HepG2 (cell line): ENCODE data around the gene FEV.

Source experiments
- EP300 ChIP-seq, 3 experiments: sonication (generic) in 1 of 3; formaldehyde crosslinking in 1 of 3; IDR thresholded peaks; 2 replicates each; pipeline versions ENCODE4 v1.5.1 to v1.6.1; 2011 to 2020; ENCODE audit warnings: low read depth in 2 of 3, low read length in 2 of 3, borderline replicate concordance in 1 of 3, improper control_type of control experiment in 1 of 3, mild to moderate bottlenecking in 1 of 3, missing genetic modification reagents in 1 of 3, moderate library complexity in 1 of 3
- GTF2F1 ChIP-seq: fragments of 150-350 bp; IDR thresholded peaks from 2 replicates; pipeline ENCODE4 v1.6.1; 2014; ENCODE audit warnings: low read length
- NFE2 ChIP-seq: sonication (generic); formaldehyde crosslinking; IDR thresholded peaks from 2 replicates; pipeline ENCODE4 v1.4.0; 2020; ENCODE audit warnings: missing genetic modification reagents
- PLRG1 ChIP-seq: fragments of 450-650 bp; conservative IDR thresholded peaks from 2 replicates; pipeline ENCODE4 v1.6.1; 2016
- TCF7 ChIP-seq: sonication (generic); IDR thresholded peaks from 2 replicates; pipeline ENCODE4 v1.6.1; 2016; ENCODE audit warnings: antibody characterized with exemption, low read depth
- ZFP41 ChIP-seq: sonication (generic); formaldehyde crosslinking; IDR thresholded peaks from 2 replicates; pipeline ENCODE4 v1.4.0; 2020; ENCODE audit warnings: mild to moderate bottlenecking, missing genetic modification reagents, borderline replicate concordance
- ZNF274 ChIP-seq: sonication (generic); formaldehyde crosslinking; IDR thresholded peaks from 2 replicates; pipeline ENCODE4 v1.5.1; 2020; ENCODE audit warnings: mild to moderate bottlenecking, missing genetic modification reagents
- TF ChIP-seq, protein P1 (sequence below): sonication (generic); formaldehyde crosslinking; IDR thresholded peaks from 2 replicates; pipeline ENCODE4 v1.5.0; 2020; ENCODE audit warnings: mild to moderate bottlenecking, missing genetic modification reagents, moderate library complexity

DNA sequence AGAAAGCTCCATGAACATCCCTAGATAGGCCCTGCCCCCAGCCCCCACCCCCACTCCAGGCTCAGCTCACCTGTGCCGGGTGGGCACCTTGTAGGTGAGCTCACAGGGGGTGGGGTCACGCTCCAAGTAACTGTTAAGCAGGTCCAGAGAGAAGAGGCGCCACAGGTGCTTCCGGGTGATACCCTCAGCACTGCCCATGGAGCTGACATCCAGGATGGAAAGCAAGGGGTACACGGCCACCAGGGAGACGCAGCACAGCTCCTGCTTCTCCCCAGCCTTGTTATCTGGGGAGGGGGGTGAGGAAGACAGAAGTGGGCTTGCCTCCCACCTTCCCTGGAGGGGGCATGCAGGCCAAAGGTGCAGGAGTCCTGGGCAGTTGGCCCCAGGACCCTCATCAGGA, 34.5 kb upstream of the FEV start:
- TF ChIP-seq, protein P1, sequence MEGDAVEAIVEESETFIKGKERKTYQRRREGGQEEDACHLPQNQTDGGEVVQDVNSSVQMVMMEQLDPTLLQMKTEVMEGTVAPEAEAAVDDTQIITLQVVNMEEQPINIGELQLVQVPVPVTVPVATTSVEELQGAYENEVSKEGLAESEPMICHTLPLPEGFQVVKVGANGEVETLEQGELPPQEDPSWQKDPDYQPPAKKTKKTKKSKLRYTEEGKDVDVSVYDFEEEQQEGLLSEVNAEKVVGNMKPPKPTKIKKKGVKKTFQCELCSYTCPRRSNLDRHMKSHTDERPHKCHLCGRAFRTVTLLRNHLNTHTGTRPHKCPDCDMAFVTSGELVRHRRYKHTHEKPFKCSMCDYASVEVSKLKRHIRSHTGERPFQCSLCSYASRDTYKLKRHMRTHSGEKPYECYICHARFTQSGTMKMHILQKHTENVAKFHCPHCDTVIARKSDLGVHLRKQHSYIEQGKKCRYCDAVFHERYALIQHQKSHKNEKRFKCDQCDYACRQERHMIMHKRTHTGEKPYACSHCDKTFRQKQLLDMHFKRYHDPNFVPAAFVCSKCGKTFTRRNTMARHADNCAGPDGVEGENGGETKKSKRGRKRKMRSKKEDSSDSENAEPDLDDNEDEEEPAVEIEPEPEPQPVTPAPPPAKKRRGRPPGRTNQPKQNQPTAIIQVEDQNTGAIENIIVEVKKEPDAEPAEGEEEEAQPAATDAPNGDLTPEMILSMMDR (CRISPR knock-in tag): no peak
- TF ChIP-seq GTF2F1 (no peak), TCF7 (no peak), ZFP41 (CRISPR knock-in tag) (no peak), ZNF274 (CRISPR knock-in tag) (no peak), PLRG1 (no peak), EP300 (IDR thresholded peaks at IDR 0.05; ENCODE audit: low read depth in 2 of 2, low read length in 2 of 2) (no peak), EP300 (CRISPR knock-in tag; IDR thresholded peaks at IDR 0.05; ENCODE audit: borderline replicate concordance) (no peak), NFE2 (no peak)
